ENCODE results near the gene WDR11.

Gene WDR11

DNA sequence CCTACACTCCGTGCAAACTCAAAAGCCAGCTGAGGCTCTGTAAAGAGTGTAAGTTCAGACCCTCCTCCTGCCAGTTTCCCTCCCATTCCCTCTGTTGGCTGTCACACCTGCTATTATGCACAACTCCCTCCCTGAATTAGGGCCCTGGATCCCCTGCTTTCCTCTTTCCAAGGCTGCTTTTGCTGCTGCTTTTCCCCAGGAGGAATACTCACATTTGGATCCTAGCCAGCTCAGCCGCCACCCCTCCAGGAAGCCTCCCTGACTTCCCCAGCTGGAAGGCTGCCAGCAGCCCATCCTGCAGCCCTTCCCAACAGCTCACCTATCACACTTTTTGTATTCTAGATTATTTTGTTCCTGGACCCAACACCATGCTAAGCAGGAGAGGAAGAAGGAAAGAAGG lies 40.9 kb upstream of the WDR11 start:
- no peak overlapping the region for H3K4me3 ChIP-seq (ENCODE audit: low read depth, low read length)
- TF ChIP-seq, protein P1, sequence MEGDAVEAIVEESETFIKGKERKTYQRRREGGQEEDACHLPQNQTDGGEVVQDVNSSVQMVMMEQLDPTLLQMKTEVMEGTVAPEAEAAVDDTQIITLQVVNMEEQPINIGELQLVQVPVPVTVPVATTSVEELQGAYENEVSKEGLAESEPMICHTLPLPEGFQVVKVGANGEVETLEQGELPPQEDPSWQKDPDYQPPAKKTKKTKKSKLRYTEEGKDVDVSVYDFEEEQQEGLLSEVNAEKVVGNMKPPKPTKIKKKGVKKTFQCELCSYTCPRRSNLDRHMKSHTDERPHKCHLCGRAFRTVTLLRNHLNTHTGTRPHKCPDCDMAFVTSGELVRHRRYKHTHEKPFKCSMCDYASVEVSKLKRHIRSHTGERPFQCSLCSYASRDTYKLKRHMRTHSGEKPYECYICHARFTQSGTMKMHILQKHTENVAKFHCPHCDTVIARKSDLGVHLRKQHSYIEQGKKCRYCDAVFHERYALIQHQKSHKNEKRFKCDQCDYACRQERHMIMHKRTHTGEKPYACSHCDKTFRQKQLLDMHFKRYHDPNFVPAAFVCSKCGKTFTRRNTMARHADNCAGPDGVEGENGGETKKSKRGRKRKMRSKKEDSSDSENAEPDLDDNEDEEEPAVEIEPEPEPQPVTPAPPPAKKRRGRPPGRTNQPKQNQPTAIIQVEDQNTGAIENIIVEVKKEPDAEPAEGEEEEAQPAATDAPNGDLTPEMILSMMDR (IDR thresholded peaks at IDR 0.05; ENCODE audit: low read depth, low read length), result no peak

DNA sequence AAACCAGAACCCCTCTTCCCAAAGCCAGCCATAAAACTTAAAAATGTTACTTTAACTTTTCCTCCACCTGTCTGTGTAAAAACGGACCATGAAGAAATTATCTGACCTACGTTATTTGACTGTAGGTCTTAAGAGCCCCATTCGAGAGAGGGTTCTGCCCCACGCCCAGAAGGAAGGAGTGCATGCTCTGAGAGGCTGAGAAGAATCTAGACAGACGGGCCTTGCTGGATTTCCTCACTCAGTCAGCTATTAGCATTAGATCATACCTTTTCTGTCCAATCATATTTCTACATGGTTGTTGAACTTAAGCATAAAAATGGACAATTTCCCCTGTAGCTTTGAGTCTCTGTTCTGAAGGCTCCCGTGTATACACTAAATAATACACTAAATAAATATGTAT lies 38.1 kb upstream of the WDR11 start:
- H3K4me3 ChIP-seq (ENCODE audit: low read depth, low read length), result no peak overlapping the region
- TF ChIP-seq, protein P1 (IDR thresholded peaks at IDR 0.05; ENCODE audit: low read depth, low read length), result no peak

DNA sequence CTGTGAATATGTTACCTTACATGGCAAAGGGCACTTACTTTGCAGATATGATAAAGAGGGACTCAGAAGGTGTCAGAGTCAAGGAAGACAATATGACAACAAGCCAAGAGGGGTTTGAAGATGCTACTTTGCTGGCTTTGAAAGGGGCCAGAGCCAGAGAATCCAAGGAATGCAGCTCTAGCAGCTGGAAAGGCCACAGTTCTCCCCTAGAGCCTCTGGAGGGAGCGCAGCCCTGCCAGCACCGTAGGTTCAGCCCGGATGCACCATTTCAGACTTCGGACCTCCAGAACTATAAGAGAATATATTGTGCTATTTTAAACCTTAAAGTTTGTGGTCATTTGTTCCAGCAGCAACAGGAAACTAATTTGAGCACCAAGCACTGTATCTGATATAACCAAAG lies 32.9 kb upstream of the WDR11 start:
- H3K4me3 ChIP-seq (ENCODE audit: low read depth, low read length), result no peak overlapping the region
- TF ChIP-seq, protein P1 (IDR thresholded peaks at IDR 0.05; ENCODE audit: low read depth, low read length), result no peak

DNA sequence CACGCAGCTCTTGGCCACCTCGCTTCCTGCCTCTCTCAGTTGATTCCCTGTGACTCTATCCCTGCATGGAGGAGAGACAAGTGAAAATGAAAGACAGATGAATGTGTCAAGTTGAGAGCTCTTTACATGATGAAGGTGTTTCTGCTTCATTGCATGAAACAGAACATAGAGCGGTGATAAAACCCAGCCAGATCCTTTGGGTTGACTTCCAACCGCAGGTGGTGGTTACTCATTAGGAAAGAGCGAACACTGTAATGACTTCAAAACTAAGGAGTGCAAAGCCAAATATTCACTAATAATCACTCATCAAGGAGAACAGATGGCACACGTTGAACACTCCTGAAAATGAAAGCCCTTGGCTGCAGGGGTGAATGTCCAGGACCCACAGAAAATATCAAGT lies 31.8 kb upstream of the WDR11 start:
- no peak overlapping the region for H3K4me3 ChIP-seq (ENCODE audit: low read depth, low read length)
- TF ChIP-seq, protein P1 (IDR thresholded peaks at IDR 0.05; ENCODE audit: low read depth, low read length), result no peak

DNA sequence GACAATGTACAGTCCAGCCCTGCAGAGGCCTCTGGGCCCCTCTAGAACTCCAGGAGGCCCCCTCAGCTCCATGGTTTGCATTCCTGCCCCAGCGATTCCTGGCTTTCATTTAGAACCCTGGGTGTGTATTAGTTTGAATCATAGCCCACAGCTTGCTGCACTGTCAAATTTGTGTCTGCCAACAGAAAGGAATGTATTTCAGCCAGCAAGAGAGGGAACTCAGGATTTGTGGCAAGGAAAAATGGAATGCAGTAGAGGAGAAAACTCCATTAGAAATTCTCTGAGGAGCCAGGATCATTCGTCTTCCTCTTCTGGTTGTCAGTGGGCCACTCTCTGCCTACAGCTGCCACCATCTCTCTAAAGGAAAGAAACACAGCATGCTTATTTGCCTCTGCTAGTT lies 27.9 kb upstream of the WDR11 start:
- H3K4me3 ChIP-seq (ENCODE audit: low read depth, low read length), result no peak overlapping the region
- TF ChIP-seq, protein P1 (IDR thresholded peaks at IDR 0.05; ENCODE audit: low read depth, low read length), result no peak

DNA sequence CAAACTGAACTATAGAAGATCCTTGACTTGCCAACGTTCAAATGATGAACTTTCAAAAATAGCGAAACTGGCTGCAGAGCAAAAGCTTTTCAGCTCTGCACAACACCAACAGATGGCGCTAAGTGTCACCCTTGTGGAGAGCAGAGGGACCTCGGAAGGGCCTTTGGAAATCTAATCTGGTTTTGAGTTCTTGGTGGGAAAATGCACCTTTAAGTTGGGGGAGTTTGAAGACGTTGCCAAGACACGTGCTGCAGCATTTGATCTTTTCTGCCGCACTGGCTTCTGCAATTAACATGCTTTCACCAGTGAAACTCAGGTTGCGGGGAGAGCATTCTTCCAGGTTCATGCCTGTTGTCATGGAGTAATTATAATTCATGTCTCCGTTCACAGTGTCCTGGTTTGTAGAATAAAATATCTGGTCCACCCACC lies 26.3 kb upstream of the WDR11 start:
- TF ChIP-seq, protein P1 (IDR thresholded peaks at IDR 0.05; ENCODE audit: low read depth, low read length), result 0 out of 2 replicates have a peak, but pooled peaks have one; percentile 28
- H3K4me3 ChIP-seq (ENCODE audit: low read depth, low read length), result no peak overlapping the region

DNA sequence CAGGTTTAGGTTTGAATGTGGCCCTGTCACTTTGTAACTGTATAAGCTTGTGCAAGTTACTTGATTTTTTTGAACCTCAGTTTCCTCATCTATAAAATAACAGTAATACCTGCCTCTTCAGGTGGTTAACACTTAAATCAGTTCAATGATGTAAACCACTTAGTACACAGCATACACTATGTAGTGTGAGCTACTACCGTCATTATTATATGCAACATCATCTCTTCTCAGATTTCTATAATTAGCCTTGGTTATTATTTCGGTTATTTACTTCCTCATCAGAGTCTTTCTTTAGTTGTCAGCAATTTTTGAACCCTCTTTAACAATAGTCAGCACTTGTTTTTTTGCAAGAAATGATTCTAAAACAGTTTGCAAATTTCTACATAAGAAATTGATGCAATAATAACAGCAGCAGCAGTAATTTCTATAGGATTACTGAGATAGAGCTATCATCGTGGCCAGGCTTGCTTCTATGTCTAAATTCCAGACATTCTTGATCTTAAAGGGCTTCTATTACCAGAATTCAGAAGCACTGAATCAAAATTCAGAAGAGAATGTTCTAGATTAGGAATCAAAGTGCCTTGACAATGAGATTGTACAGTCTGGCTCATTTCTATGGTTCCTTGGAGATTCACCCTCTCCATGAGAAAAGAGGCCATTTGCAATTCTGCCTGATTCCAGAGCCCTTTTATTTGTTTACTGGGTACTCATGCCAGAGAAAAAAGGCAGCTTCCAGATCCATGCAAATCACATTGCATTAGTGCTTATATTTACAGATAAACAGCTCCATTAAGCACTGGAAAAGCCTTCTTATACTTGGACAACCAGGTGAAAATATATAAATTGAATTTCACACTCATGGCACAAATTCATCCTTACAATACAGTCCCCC lies 25.0 kb upstream of the WDR11 start:
- no peak overlapping the region for H3K4me3 ChIP-seq (ENCODE audit: low read depth, low read length)
- TF ChIP-seq, protein P1 (IDR thresholded peaks at IDR 0.05; ENCODE audit: low read depth, low read length), result no peak
